ENCODE data around the gene EXOSC10. TPM values are rescaled to one million over a fixed set of nuclear protein-coding genes. Genes with fewer than 3 reads are reported as not detected.

Gene EXOSC10
- total RNA-seq, 1 experiment from 2014 or later, result 72.0 TPM

DNA sequence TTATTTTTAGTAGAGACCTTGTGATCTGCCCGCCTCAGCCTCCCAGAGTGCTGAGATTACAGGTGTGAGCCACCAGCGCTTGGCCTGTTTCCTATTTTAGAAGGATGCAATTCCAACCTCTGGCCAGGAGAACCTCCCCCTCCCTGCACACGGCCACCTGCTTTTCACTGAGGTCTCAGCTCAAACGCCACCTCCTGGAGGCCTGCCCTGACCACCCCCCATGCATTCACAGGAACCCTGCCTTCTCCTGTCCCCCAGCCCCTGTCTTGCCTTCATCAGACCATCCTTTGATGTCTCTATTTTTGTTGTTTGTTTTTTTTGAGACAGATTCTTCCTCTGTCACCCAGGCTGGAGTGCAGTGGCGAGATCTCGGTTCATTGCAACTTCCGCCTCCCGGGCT lies 42.2 kb downstream of the EXOSC10 start:
- H3K27ac ChIP-seq (ENCODE audit: low read length), result no peak overlapping the region
- H4K20me1 ChIP-seq (ENCODE audit: insufficient read depth, low read depth, low read length), result peaks cover 23% of the 10 kb centered on the region; the same call in 1 of the 2 replicates
- H3K4me1 ChIP-seq (ENCODE audit: low read length), result peaks cover 47% of the 10 kb centered on the region
- H3K4me3 ChIP-seq (ENCODE audit: low read length), result no peak overlapping the region
- H3K9me2 ChIP-seq (replicated peaks; ENCODE audit: insufficient read depth, low read length), result no peaks in the 10 kb centered on the region
- H3K79me2 ChIP-seq (ENCODE audit: low read length), result peaks cover 31% of the 10 kb centered on the region
- peaks cover 22% of the 10 kb centered on the region; the same call in 1 of the 2 replicates for H3K36me3 ChIP-seq (ENCODE audit: insufficient read depth, low read length)
- no peaks in the 10 kb centered on the region for H3K27me3 ChIP-seq (ENCODE audit: low read length)
- H3K4me2 ChIP-seq (ENCODE audit: low read depth, low read length, poor library complexity, severe bottlenecking), result peak overlapping the region; percentile 23
- H3K9me3 ChIP-seq (ENCODE audit: low read length), result no peaks in the 10 kb centered on the region
- H2AFZ ChIP-seq (ENCODE audit: low read length), result no peak overlapping the region
- H3K9ac ChIP-seq (ENCODE audit: low read length), result no peak overlapping the region
- no peak for DNase-seq

DNA sequence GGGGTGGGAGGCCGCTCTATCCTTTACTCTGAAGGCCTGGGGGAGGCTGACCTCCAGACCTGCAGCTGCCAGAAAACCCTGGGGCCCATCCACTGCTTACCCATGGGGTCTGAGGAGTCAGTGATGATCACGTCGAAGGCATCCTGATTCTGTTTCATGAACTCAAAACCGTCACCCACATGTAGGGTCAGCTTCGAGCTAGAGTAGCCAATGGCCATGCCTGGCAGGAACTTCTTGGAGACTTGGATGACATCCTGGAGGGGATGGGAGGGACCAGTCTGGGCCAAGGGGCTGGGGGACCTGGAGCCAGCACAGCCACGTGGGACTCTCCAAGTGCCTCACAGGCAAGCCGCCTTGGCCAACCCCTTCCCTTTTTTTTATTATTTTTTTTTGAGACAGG lies 43.2 kb downstream of the EXOSC10 start:
- no peak overlapping the region for H3K27ac ChIP-seq (ENCODE audit: low read length)
- no peaks in the 10 kb centered on the region for H3K27me3 ChIP-seq (ENCODE audit: low read length)
- peaks cover 31% of the 10 kb centered on the region for H3K79me2 ChIP-seq (ENCODE audit: low read length)
- H3K9me3 ChIP-seq (ENCODE audit: low read length), result no peaks in the 10 kb centered on the region
- DNase-seq, result no peak
- H3K4me3 ChIP-seq (ENCODE audit: low read length), result no peak overlapping the region
- peaks cover 22% of the 10 kb centered on the region; the same call in 1 of the 2 replicates for H3K36me3 ChIP-seq (ENCODE audit: insufficient read depth, low read length)
- H3K9me2 ChIP-seq (replicated peaks; ENCODE audit: insufficient read depth, low read length), result no peaks in the 10 kb centered on the region
- peaks cover 45% of the 10 kb centered on the region for H3K4me1 ChIP-seq (ENCODE audit: low read length)
- H4K20me1 ChIP-seq (ENCODE audit: insufficient read depth, low read depth, low read length), result peaks cover 23% of the 10 kb centered on the region; the same call in 1 of the 2 replicates
- no peak overlapping the region for H3K9ac ChIP-seq (ENCODE audit: low read length)
- H2AFZ ChIP-seq (ENCODE audit: low read length), result no peak overlapping the region
- H3K4me2 ChIP-seq (ENCODE audit: low read depth, low read length, poor library complexity, severe bottlenecking), result no peak overlapping the region

DNA sequence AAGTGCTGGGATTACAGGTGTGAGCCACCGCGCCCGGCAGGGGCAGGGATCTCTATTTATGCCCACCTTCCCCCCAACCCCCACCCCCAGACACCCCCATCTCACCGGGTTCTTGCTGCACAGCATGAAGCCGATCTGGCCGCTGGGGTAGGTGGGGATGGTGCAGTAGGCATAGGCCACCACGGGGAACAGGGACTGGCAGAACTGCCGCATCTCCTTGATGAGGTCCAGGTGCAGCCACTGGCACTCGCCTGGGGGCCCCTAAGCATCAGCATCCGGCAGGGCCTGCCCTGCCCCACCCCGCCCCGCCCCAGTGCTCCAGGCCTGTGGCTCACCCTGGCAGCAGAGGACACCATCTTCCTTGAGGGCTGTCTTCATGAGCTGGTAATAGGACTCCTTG lies 44.0 kb downstream of the EXOSC10 start:
- H2AFZ ChIP-seq (ENCODE audit: low read length), result no peak overlapping the region
- H3K36me3 ChIP-seq (ENCODE audit: insufficient read depth, low read length), result peaks cover 22% of the 10 kb centered on the region; the same call in 1 of the 2 replicates
- no peak for DNase-seq
- H3K79me2 ChIP-seq (ENCODE audit: low read length), result peaks cover 26% of the 10 kb centered on the region
- H4K20me1 ChIP-seq (ENCODE audit: insufficient read depth, low read depth, low read length), result peaks cover 23% of the 10 kb centered on the region; the same call in 1 of the 2 replicates
- H3K4me1 ChIP-seq (ENCODE audit: low read length), result peaks cover 36% of the 10 kb centered on the region
- no peaks in the 10 kb centered on the region for H3K9me3 ChIP-seq (ENCODE audit: low read length)
- H3K4me2 ChIP-seq (ENCODE audit: low read depth, low read length, poor library complexity, severe bottlenecking), result no peak overlapping the region
- no peak overlapping the region for H3K27ac ChIP-seq (ENCODE audit: low read length)
- H3K27me3 ChIP-seq (ENCODE audit: low read length), result no peaks in the 10 kb centered on the region
- no peak overlapping the region for H3K4me3 ChIP-seq (ENCODE audit: low read length)
- no peaks in the 10 kb centered on the region for H3K9me2 ChIP-seq (replicated peaks; ENCODE audit: insufficient read depth, low read length)
- no peak overlapping the region for H3K9ac ChIP-seq (ENCODE audit: low read length)

DNA sequence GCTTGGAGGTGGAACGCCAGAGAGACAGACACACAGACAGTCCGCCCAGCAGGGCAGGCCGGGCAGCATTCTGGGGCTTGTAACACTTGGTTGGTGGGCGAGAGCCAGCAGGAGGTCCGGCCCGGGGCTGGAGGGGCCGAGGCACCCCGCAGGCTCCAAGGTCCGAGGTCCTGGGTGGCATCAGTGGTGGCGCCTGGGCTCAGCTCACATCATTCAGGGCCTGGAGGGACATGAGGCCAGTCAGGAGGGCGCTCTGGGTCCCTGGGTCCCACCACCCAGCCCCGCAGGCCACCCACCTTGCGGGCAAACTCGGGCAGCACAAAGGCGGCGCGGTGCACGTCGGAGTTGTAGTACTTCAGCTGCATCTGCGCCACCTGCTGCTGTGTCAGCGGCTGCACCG lies 45.0 kb downstream of the EXOSC10 start:
- Histone ChIP-seq H3K4me1 (ENCODE audit: low read length) (peaks cover 34% of the 10 kb centered on the region), H3K36me3 (ENCODE audit: insufficient read depth, low read length) (peaks cover 22% of the 10 kb centered on the region; the same call in 1 of the 2 replicates), H3K9me2 (replicated peaks; ENCODE audit: insufficient read depth, low read length) (no peaks in the 10 kb centered on the region), H3K9me3 (ENCODE audit: low read length) (no peaks in the 10 kb centered on the region), H4K20me1 (ENCODE audit: insufficient read depth, low read depth, low read length) (peaks cover 23% of the 10 kb centered on the region; the same call in 1 of the 2 replicates), H3K4me2 (ENCODE audit: low read depth, low read length, poor library complexity, severe bottlenecking) (no peak overlapping the region), H2AFZ (ENCODE audit: low read length) (no peak overlapping the region), H3K4me3 (ENCODE audit: low read length) (no peak overlapping the region), H3K27me3 (ENCODE audit: low read length) (no peaks in the 10 kb centered on the region), H3K9ac (ENCODE audit: low read length) (no peak overlapping the region), H3K27ac (ENCODE audit: low read length) (no peak overlapping the region), H3K79me2 (ENCODE audit: low read length) (peaks cover 21% of the 10 kb centered on the region)
- DNase-seq, result no peak

DNA sequence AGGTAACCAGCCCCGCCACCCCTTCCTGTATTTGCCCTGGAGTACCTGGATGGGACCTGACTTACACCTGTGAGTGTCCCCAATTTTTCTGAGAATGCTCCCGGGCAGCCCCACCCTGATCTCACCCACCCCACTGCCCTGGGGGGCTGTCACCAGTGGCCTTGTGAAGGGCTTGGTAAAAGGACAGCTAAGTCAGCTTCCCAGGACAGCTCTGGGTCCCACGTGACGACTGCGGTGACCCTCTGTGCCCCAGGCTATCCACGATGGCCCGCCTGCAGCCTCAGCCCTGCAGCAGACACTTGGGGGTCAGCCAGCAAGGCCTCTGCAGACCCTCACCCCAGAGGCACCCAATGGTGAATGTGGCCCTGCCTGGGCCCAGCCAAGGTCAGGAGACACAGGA lies 45.5 kb downstream of the EXOSC10 start:
- no peak for DNase-seq
- H3K36me3 ChIP-seq (ENCODE audit: insufficient read depth, low read length), result peaks cover 22% of the 10 kb centered on the region; the same call in 1 of the 2 replicates

DNA sequence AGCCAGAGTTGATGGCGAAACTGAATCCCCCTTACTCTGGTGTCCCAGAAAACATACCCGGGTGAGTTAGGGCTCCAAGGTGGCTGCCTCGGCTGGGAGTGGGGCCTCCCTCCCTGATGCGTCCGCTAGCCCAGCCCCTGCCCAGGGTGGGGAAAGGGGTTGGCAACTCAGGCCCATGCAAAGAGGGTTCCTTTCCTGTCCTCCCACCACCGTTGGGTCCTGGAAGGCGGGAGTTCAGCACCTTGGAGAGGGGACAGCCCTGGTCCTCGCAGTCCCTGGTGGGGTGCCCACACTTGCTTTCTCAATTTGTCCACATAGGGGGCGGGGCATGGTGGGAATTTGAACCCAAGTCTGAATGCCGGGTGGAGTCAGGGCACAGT lies 45.9 kb downstream of the EXOSC10 start:
- peaks cover 12% of the 10 kb centered on the region for H3K79me2 ChIP-seq (ENCODE audit: low read length)
- peaks cover 19% of the 10 kb centered on the region; the same call in 1 of the 2 replicates for H3K36me3 ChIP-seq (ENCODE audit: insufficient read depth, low read length)
- no peaks in the 10 kb centered on the region for H3K9me2 ChIP-seq (replicated peaks; ENCODE audit: insufficient read depth, low read length)
- no peak overlapping the region for H2AFZ ChIP-seq (ENCODE audit: low read length)
- H3K27me3 ChIP-seq (ENCODE audit: low read length), result no peaks in the 10 kb centered on the region
- peaks cover 32% of the 10 kb centered on the region for H3K4me1 ChIP-seq (ENCODE audit: low read length)
- no peak overlapping the region for H3K4me2 ChIP-seq (ENCODE audit: low read depth, low read length, poor library complexity, severe bottlenecking)
- peak; percentile 69 for DNase-seq
- no peak overlapping the region for H3K27ac ChIP-seq (ENCODE audit: low read length)
- H3K9me3 ChIP-seq (ENCODE audit: low read length), result no peaks in the 10 kb centered on the region
- H3K9ac ChIP-seq (ENCODE audit: low read length), result no peak overlapping the region
- peaks cover 19% of the 10 kb centered on the region; the same call in 1 of the 2 replicates for H4K20me1 ChIP-seq (ENCODE audit: insufficient read depth, low read depth, low read length)
- no peak overlapping the region for H3K4me3 ChIP-seq (ENCODE audit: low read length)

More for the DNA sequence above, 45.5 kb downstream of the EXOSC10 start:
- peaks cover 34% of the 10 kb centered on the region for H3K4me1 ChIP-seq (ENCODE audit: low read length)
- H3K9me2 ChIP-seq (replicated peaks; ENCODE audit: insufficient read depth, low read length), result no peaks in the 10 kb centered on the region
- peaks cover 23% of the 10 kb centered on the region; the same call in 1 of the 2 replicates for H4K20me1 ChIP-seq (ENCODE audit: insufficient read depth, low read depth, low read length)
- H2AFZ ChIP-seq (ENCODE audit: low read length), result no peak overlapping the region
- H3K4me3 ChIP-seq (ENCODE audit: low read length), result no peak overlapping the region
- H3K4me2 ChIP-seq (ENCODE audit: low read depth, low read length, poor library complexity, severe bottlenecking), result no peak overlapping the region
- no peak overlapping the region for H3K27ac ChIP-seq (ENCODE audit: low read length)
- H3K27me3 ChIP-seq (ENCODE audit: low read length), result no peaks in the 10 kb centered on the region
- no peaks in the 10 kb centered on the region for H3K9me3 ChIP-seq (ENCODE audit: low read length)
- peaks cover 16% of the 10 kb centered on the region for H3K79me2 ChIP-seq (ENCODE audit: low read length)
- no peak overlapping the region for H3K9ac ChIP-seq (ENCODE audit: low read length)

DNA sequence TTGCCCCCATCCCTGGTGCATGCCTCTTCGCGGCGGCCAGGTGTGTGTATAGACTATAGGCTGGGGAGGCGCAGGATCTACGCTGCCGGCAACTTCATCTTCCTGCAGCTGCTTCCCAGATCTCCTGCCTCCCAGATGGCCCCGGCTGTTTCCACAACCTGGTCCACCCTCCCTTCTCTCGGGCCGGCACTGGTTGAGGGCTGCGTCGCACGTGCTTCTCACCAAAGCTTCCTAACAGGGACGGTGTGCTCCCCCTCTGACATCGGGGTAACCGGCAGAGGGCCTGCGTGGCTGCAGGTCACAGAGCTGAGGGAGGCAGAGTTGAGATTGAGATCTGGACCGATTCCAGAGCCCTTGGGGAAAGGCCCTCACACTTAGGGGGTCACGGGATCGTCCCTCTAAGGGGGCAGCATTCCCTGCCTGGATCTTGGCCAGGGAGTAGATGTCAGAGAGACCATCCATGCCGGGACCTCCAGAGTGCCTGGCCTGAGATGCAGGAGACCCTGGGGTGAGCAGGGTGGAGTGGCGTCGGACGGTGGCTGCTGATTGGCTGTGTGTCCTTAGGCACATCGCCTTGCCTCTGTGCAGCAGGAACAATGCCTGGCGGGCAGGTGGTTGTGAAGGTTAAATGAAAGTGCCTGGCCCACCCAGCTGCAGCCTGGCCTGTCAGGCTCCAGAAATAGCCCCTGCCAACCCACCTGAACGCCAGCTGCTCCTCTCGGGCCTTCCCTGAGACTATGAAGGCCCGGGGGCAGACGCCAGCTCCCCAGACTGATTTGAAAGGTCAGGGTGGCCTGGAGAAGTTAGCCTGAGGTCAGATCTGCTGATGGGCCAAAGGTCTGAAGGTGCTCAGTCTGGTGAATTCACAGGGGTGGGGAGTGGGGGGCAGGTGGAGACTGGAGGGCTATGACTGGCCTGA lies 46.6 kb downstream of the EXOSC10 start:
- Histone ChIP-seq H3K4me1 (ENCODE audit: low read length) (peaks cover 25% of the 10 kb centered on the region), H4K20me1 (ENCODE audit: insufficient read depth, low read depth, low read length) (0 out of 2 replicates have a peak, but pooled peaks cover 15% of the 10 kb centered on the region), H3K79me2 (ENCODE audit: low read length) (peaks cover 7% of the 10 kb centered on the region; the same call in 1 of the 2 replicates), H3K9me2 (replicated peaks; ENCODE audit: insufficient read depth, low read length) (no peaks in the 10 kb centered on the region), H3K9ac (ENCODE audit: low read length) (no peak overlapping the region), H2AFZ (ENCODE audit: low read length) (no peak overlapping the region), H3K27ac (ENCODE audit: low read length) (no peak overlapping the region), H3K4me2 (ENCODE audit: low read depth, low read length, poor library complexity, severe bottlenecking) (no peak overlapping the region), H3K4me3 (ENCODE audit: low read length) (no peak overlapping the region), H3K36me3 (ENCODE audit: insufficient read depth, low read length) (peaks cover 15% of the 10 kb centered on the region; the same call in 1 of the 2 replicates), H3K9me3 (ENCODE audit: low read length) (no peaks in the 10 kb centered on the region), H3K27me3 (ENCODE audit: low read length) (no peaks in the 10 kb centered on the region)
- DNase-seq, result peak; percentile 85

DNA sequence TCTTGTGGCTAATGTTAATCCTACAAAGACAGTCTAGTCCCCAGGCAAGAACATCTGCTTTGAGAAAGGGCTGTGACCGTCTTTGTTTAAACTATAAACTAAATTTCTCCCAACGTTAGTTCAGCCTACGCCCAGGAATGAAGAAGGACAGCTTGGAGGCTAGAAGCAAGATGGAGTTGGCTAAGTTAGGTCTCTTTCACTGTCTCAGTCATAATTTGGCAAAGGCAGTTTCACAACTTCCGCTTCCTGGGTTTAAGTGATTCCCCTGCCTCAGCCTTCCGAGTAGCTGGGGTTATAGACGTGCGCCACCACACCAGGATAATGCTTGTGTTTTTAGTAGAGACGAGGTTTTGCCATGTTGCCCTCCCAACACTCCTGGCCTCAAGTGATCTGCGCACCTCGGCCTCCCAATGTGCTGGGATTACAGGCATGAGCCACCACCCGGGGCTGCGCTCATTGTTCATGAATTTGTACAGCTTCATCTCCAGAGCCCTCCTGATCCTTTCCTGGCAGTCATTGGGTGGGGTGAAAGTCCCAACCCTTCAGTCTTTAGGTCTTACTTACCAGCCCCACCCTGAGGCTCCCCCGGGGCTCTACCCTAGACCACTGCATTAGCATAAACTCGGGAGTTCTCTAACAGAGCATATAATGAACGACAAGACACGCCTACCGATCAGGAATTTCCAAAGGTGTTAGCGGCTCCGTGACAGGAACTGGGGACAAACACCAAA lies 47.7 kb downstream of the EXOSC10 start:
- H3K9ac ChIP-seq (ENCODE audit: low read length), result no peak overlapping the region
- no peak overlapping the region; the same call in 1 of the 2 replicates for H2AFZ ChIP-seq (ENCODE audit: low read length)
- H3K4me1 ChIP-seq (ENCODE audit: low read length), result peaks cover 23% of the 10 kb centered on the region
- no peak overlapping the region for H3K4me2 ChIP-seq (ENCODE audit: low read depth, low read length, poor library complexity, severe bottlenecking)
- H4K20me1 ChIP-seq (ENCODE audit: insufficient read depth, low read depth, low read length), result 0 out of 2 replicates have a peak, but pooled peaks cover 15% of the 10 kb centered on the region
- DNase-seq, result peak; percentile 75
- no peak overlapping the region for H3K27ac ChIP-seq (ENCODE audit: low read length)
- no peaks in the 10 kb centered on the region for H3K79me2 ChIP-seq (ENCODE audit: low read length)
- no peaks in the 10 kb centered on the region for H3K27me3 ChIP-seq (ENCODE audit: low read length)
- no peaks in the 10 kb centered on the region for H3K9me3 ChIP-seq (ENCODE audit: low read length)
- peaks cover 6% of the 10 kb centered on the region; the same call in 1 of the 2 replicates for H3K36me3 ChIP-seq (ENCODE audit: insufficient read depth, low read length)
- H3K9me2 ChIP-seq (replicated peaks; ENCODE audit: insufficient read depth, low read length), result no peaks in the 10 kb centered on the region
- no peak overlapping the region for H3K4me3 ChIP-seq (ENCODE audit: low read length)

Measured in Karpas-422 (cell line).